ENCODE results near the gene GPR31. TPM values are rescaled to one million over a fixed set of nuclear protein-coding genes. Genes with fewer than 3 reads are reported as not detected.

GPR31 gene
- total and polyA plus RNA-seq, 2 of the 4 experiments (the other 2 are of a cell fraction), result not detected

GRCh38 chr6:167148021-167148420 lies 9.8 kb downstream of the GPR31 start:
- Histone ChIP-seq H3K36me3 (ENCODE audit: control insufficient read depth, insufficient read depth, low read length) (no peaks in the 10 kb centered on the region), H3K9ac (ENCODE audit: low read depth, low read length) (no peak overlapping the region), H3K27me3 (ENCODE audit: control insufficient read depth, insufficient read depth, low read length) (no peaks in the 10 kb centered on the region), H2AFZ (replicated peaks; ENCODE audit: low read length, poor library complexity) (no peak overlapping the region), H3K56ac (ENCODE audit: extremely low read depth, insufficient read depth, low read length) (no peak overlapping the region), H3K27ac (ENCODE audit: insufficient read depth, low read length) (no peak overlapping the region), H2AK9ac (replicated peaks; ENCODE audit: low read depth, low read length, poor library complexity) (no peak overlapping the region), H2BK120ac (ENCODE audit: low read depth, low read length) (no peak overlapping the region), H3K23ac (ENCODE audit: low read depth, low read length) (no peak overlapping the region), H2BK15ac (ENCODE audit: low read depth, low read length) (no peak overlapping the region), H3K14ac (replicated peaks; ENCODE audit: low read depth, low read length) (no peak overlapping the region), H3K4me2 (ENCODE audit: low read depth, low read length) (no peak overlapping the region), H3K4me3 (ENCODE audit: insufficient read depth, low read depth, low read length) (no peak overlapping the region), H4K8ac (ENCODE audit: low read depth in 2 of 2, low read length in 2 of 2) (no peak overlapping the region), H4K5ac (ENCODE audit: low read depth, low read length) (no peak overlapping the region), H3K9me1 (ENCODE audit: insufficient read depth, low read length) (no peaks in the 10 kb centered on the region), H2BK5ac (ENCODE audit: low read depth, low read length, poor library complexity, severe bottlenecking) (no peak overlapping the region), H3K79me1 (ENCODE audit: low read depth in 1 of 2, low read length in 2 of 2) (no peaks in the 10 kb centered on the region), H4K91ac (ENCODE audit: insufficient read depth, low read depth, low read length) (no peak overlapping the region), H3K9me3 (ENCODE audit: control insufficient read depth, insufficient read depth, low read length) (peaks cover 22% of the 10 kb centered on the region), H2AK5ac (ENCODE audit: low read depth, low read length) (no peak overlapping the region), H3K4me1 (ENCODE audit: control insufficient read depth, insufficient read depth, low read length) (no peaks in the 10 kb centered on the region), H4K20me1 (ENCODE audit: insufficient read depth, low read length) (no peaks in the 10 kb centered on the region), H3K18ac (ENCODE audit: low read depth, low read length) (no peak overlapping the region), H2BK20ac (ENCODE audit: low read depth, low read length) (no peak overlapping the region), H3K4ac (ENCODE audit: low read depth, low read length) (no peak overlapping the region)
- DNase-seq, result no peak
- ChIA-PET CTCF (no interaction called here), POLR2A (ENCODE audit: unreplicated experiment) (no interaction called here)
- TF ChIP-seq RFX5 (IDR thresholded peaks at IDR 0.05; ENCODE audit: low read depth, low read length), result no peak
- TF ChIP-seq SMC3 (IDR thresholded peaks at IDR 0.05; ENCODE audit: low read depth, low read length), result no peak
- TF ChIP-seq USF2 (IDR thresholded peaks at IDR 0.05; ENCODE audit: low read depth, low read length), result no peak
- TF ChIP-seq CEBPB (IDR thresholded peaks at IDR 0.05; ENCODE audit: low read depth, low read length), result no peak
- TF ChIP-seq NFE2L2 (IDR thresholded peaks at IDR 0.05; ENCODE audit: low read depth, low read length), result no peak
- no peak for TF ChIP-seq ELK1 (IDR thresholded peaks at IDR 0.05; ENCODE audit: borderline replicate concordance, low read depth, low read length)
- in situ Hi-C loops (cut with MboI; ENCODE audit: low sequenced_read_pairs) (no loop called here), intact Hi-C loops (cut with micrococcal nuclease) (no loop called here), dilution Hi-C loops (cut with HindIII; ENCODE audit: low sequenced_read_pairs, unreplicated experiment) (no loop called here)
- ATAC-seq (ENCODE audit: low read depth), result no peak
- no TSS peak for BruUV-seq (replicated peaks)
